IMR-90 (cell line): ENCODE measurements around the gene STAT1. TPM values are rescaled to one million over a fixed set of nuclear protein-coding genes. Genes with fewer than 3 reads are reported as not detected.

Experiments
- ATAC-seq: fragments of 200-7000 bp; cut with Tn5 transposase; 2 replicates; pipeline ENCODE4 v1.9.1; 2020; ENCODE audit warnings: low read depth, mild to moderate bottlenecking, moderate library complexity
- BruUV-seq: library from RNA; stranded (reverse); fragments of 400-500 nt; replicated peaks from 2 replicates; lab custom pipeline; 2021; lab: Mats Ljungman, UMichigan
- CTCF ChIA-PET: fragments of 300-600 bp; formaldehyde crosslinking; extraction: SDS; loops from one replicate; lab custom pipeline; 2021; ENCODE audit warnings: antibody characterized with exemption; lab: Yijun Ruan, JAX
- POLR2A ChIA-PET: fragments of 300-600 bp; sonication (Branson Sonifier 250); formaldehyde crosslinking; loops from one replicate; lab custom pipeline; 2022; ENCODE audit warnings: antibody characterized with exemption; ENCODE audit not compliant: unreplicated experiment; lab: Charles Lee
- DNase-seq: peaks from one replicate; pipeline ENCODE4 v3.0.0; 2013
- H2AFZ ChIP-seq: replicated peaks from 2 replicates; pipeline ENCODE3; 2013; ENCODE audit warnings: low read length, mild to moderate bottlenecking; ENCODE audit not compliant: poor library complexity
- H2AK5ac ChIP-seq: 2 replicates; pipeline ENCODE4 v1.6.1; 2013; ENCODE audit warnings: low read depth, low read length, inconsistent platforms
- H2AK9ac ChIP-seq: replicated peaks from 2 replicates; pipeline ENCODE3; 2013; ENCODE audit warnings: mild to moderate bottlenecking, low read depth, low read length, moderate library complexity; ENCODE audit not compliant: poor library complexity
- H2BK120ac ChIP-seq: 2 replicates; pipeline ENCODE4 v1.6.1; 2013; ENCODE audit warnings: low read depth, low read length, inconsistent platforms
- H2BK15ac ChIP-seq: 3 replicates; pipeline ENCODE4 v1.6.1; 2013; ENCODE audit warnings: low read depth, low read length, inconsistent platforms
- H2BK20ac ChIP-seq: 2 replicates; pipeline ENCODE4 v1.6.1; 2013; ENCODE audit warnings: low read depth, mild to moderate bottlenecking, inconsistent platforms, low read length, moderate library complexity
- H2BK5ac ChIP-seq: 2 replicates; pipeline ENCODE4 v1.6.1; 2013; ENCODE audit warnings: mild to moderate bottlenecking, low read depth, low read length, inconsistent platforms; ENCODE audit not compliant: poor library complexity, severe bottlenecking
- H3K14ac ChIP-seq: replicated peaks from 2 replicates; pipeline ENCODE4 v1.6.1; 2013; ENCODE audit warnings: low read depth, low read length, inconsistent platforms
- H3K18ac ChIP-seq: 2 replicates; pipeline ENCODE4 v1.6.1; 2013; ENCODE audit warnings: low read depth, low read length, control low read depth
- H3K23ac ChIP-seq: 2 replicates; pipeline ENCODE4 v1.6.1; 2013; ENCODE audit warnings: low read depth, low read length, inconsistent platforms
- H3K27ac ChIP-seq: 2 replicates; pipeline ENCODE4 v1.5.1; 2013; ENCODE audit warnings: mild to moderate bottlenecking, control low read depth, low read length; ENCODE audit not compliant: insufficient read depth
- H3K27me3 ChIP-seq: 2 replicates; pipeline ENCODE4 v1.6.1; 2013; ENCODE audit warnings: low read length; ENCODE audit not compliant: control insufficient read depth, insufficient read depth
- H3K36me3 ChIP-seq: 2 replicates; pipeline ENCODE4 v1.6.1; 2013; ENCODE audit warnings: low read length, mixed read lengths; ENCODE audit not compliant: control insufficient read depth, insufficient read depth
- H3K4ac ChIP-seq: 2 replicates; pipeline ENCODE4 v1.6.1; 2013; ENCODE audit warnings: low read depth, low read length, inconsistent platforms
- H3K4me1 ChIP-seq: 2 replicates; pipeline ENCODE4 v1.6.1; 2013; ENCODE audit warnings: low read length, mixed read lengths; ENCODE audit not compliant: control insufficient read depth, insufficient read depth
- H3K4me2 ChIP-seq: 2 replicates; pipeline ENCODE4 v1.6.1; 2013; ENCODE audit warnings: low read depth, mild to moderate bottlenecking, control low read depth, low read length, moderate library complexity
- H3K4me3 ChIP-seq: 2 replicates; pipeline ENCODE4 v1.5.1; 2013; ENCODE audit warnings: low read depth, mild to moderate bottlenecking, control low read depth, low read length, moderate library complexity; ENCODE audit not compliant: insufficient read depth
- H3K56ac ChIP-seq: 2 replicates; pipeline ENCODE4 v1.6.1; 2013; ENCODE audit warnings: low read length, inconsistent platforms; ENCODE audit not compliant: insufficient read depth; ENCODE audit errors: extremely low read depth
- H3K79me1 ChIP-seq, 2 experiments: 2 replicates each; pipeline ENCODE4 v1.6.1; 2013; ENCODE audit warnings: low read length in 2 of 2, inconsistent platforms in 1 of 2, low read depth in 1 of 2
- H3K9ac ChIP-seq: 2 replicates; pipeline ENCODE4 v1.6.1; 2013; ENCODE audit warnings: low read depth, low read length, control low read depth
- H3K9me1 ChIP-seq: 2 replicates; pipeline ENCODE4 v1.6.1; 2013; ENCODE audit warnings: low read length, inconsistent platforms; ENCODE audit not compliant: insufficient read depth
- H3K9me3 ChIP-seq: 2 replicates; pipeline ENCODE4 v1.6.1; 2013; ENCODE audit warnings: low read length; ENCODE audit not compliant: control insufficient read depth, insufficient read depth
- H4K20me1 ChIP-seq: 2 replicates; pipeline ENCODE4 v1.6.1; 2013; ENCODE audit warnings: low read length, inconsistent platforms; ENCODE audit not compliant: insufficient read depth
- H4K5ac ChIP-seq: 2 replicates; pipeline ENCODE4 v1.6.1; 2013; ENCODE audit warnings: mild to moderate bottlenecking, low read depth, low read length, control low read depth
- H4K8ac ChIP-seq, 2 experiments: 2 replicates each; pipeline ENCODE4 v1.6.1; 2013; ENCODE audit warnings: low read depth in 2 of 2, low read length in 2 of 2, control low read depth in 1 of 2, inconsistent platforms in 1 of 2
- H4K91ac ChIP-seq: 2 replicates; pipeline ENCODE4 v1.6.1; 2013; ENCODE audit warnings: low read depth, low read length, inconsistent platforms; ENCODE audit not compliant: insufficient read depth
- BHLHE40 ChIP-seq: fragments of 150-350 bp; IDR thresholded peaks from 2 replicates; pipeline ENCODE4 v1.6.1; 2016; ENCODE audit warnings: mild to moderate bottlenecking, low read depth, low read length
- CEBPB ChIP-seq: IDR thresholded peaks from 2 replicates; pipeline ENCODE4 v1.6.1; 2012; ENCODE audit warnings: low read depth, low read length, improper control_type of control experiment
- MAFK ChIP-seq: IDR thresholded peaks from 2 replicates; pipeline ENCODE4 v1.6.1; 2012; ENCODE audit warnings: low read depth, low read length, improper control_type of control experiment
- MAZ ChIP-seq: IDR thresholded peaks from 2 replicates; pipeline ENCODE4 v1.6.1; 2012; ENCODE audit warnings: low read depth, mild to moderate bottlenecking, low read length, improper control_type of control experiment, moderate library complexity, borderline replicate concordance
- MXI1 ChIP-seq: IDR thresholded peaks from 2 replicates; pipeline ENCODE4 v1.6.1; 2012; ENCODE audit warnings: low read depth, mild to moderate bottlenecking, low read length, moderate library complexity, borderline replicate concordance
- POLR2A ChIP-seq: IDR thresholded peaks from 2 replicates; pipeline ENCODE4 v1.6.1; 2012; ENCODE audit warnings: mild to moderate bottlenecking, low read depth, low read length
- RAD21 ChIP-seq: IDR thresholded peaks from 2 replicates; pipeline ENCODE4 v1.6.1; 2012; ENCODE audit warnings: low read length, improper control_type of control experiment
- RFX5 ChIP-seq: IDR thresholded peaks from 2 replicates; pipeline ENCODE4 v1.8.0; 2012; ENCODE audit warnings: low read depth, mild to moderate bottlenecking, low read length, moderate library complexity
- SMC3 ChIP-seq: fragments of 150-350 bp; IDR thresholded peaks from 2 replicates; pipeline ENCODE4 v1.6.1; 2016; ENCODE audit warnings: low read depth, mild to moderate bottlenecking, antibody characterized with exemption, low read length, moderate library complexity
- WGBS, 2 experiments: methylation state at CpG; one replicate each; pipeline versions ENCODE4 v1.1.5 to v1.1.7; 2013; ENCODE audit warnings: missing lambda C conversion rate in 2 of 2; ENCODE audit not compliant: insufficient read length in 1 of 2; ENCODE audit errors: extremely low coverage in 2 of 2; 5-methylcytosine and 5-hydroxymethylcytosine counted together
- dilution Hi-C: fragments of 300-500 bp; cut with HindIII; formaldehyde crosslinking; loops from one replicate; pipeline ENCODE4 v1.14.3; 2018; ENCODE audit warnings: low sequenced_read_pairs; ENCODE audit not compliant: unreplicated experiment
- in situ Hi-C: fragments of 300-500 bp; cut with MboI; formaldehyde crosslinking; loops from 3 replicates; pipeline ENCODE4 v1.14.3; 2019; ENCODE audit warnings: low sequenced_read_pairs, inconsistent platforms, mixed read lengths
- intact Hi-C: fragments of 100-400 bp; cut with micrococcal nuclease; formaldehyde crosslinking; loops from 2 replicates; pipeline ENCODE4 v1.10.0; 2022
- polyA plus RNA-seq, 3 experiments: library from polyadenylated mRNA; depleted of rRNA; stranded (reverse); fragments of >200 nt; gene quantifications; 2 replicates each; pipeline ENCODE4 v1.2.3, GENCODE V29; 2012; ENCODE audit warnings: low replicate concordance in 1 of 3
- total RNA-seq: library from RNA; depleted of rRNA; stranded (reverse); fragments of >200 nt; gene quantifications from 2 replicates; pipeline ENCODE4 v1.2.3, GENCODE V29; 2012
- TF ChIP-seq, protein P1 (sequence below): fragments of 150-350 bp; IDR thresholded peaks from 2 replicates; pipeline ENCODE4 v1.6.1; 2017; ENCODE audit warnings: mild to moderate bottlenecking, antibody characterized with exemption, low read length, low read depth
- TF ChIP-seq, protein P2 (sequence below): fragments of 150-350 bp; IDR thresholded peaks from 2 replicates; pipeline ENCODE4 v1.6.1; 2016; ENCODE audit warnings: low read depth, mild to moderate bottlenecking, low read length, moderate library complexity, borderline replicate concordance

Gene STAT1
- total and polyA plus RNA-seq, 2 of the 4 experiments (the other 2 are of a cell fraction): 43.2 to 67.9 TPM

DNA sequence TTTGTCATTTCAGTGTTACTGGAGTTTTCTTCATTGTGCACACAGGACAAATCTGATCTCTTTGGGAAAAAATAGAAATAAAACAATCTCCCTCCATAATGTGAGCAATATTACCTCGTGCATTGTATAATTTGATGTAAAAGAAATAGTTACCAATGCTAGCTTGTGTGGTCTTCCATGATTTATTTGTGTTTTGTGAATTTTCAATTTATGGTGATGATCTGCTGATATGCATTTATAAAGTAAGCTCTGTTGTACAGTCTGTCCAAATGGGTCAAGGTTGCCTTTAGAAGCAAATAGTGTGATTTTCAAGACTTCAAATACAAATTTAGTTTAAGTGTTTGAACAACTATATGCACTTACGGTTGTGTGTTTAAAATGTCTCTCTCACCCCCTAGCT lies 50.9 kb downstream of the STAT1 start:
- no peak for DNase-seq
- Histone ChIP-seq H3K14ac (no peak overlapping the region), H2AK9ac (no peak overlapping the region), H3K9ac (no peak overlapping the region), H3K9me3 (no peaks in the 10 kb centered on the region), H3K56ac (no peak overlapping the region), H3K4me3 (no peak overlapping the region), H3K27ac (no peak overlapping the region), H2BK5ac (no peak overlapping the region), H3K9me1 (0 out of 2 replicates have a peak, but pooled peaks cover 3% of the 10 kb centered on the region), H3K27me3 (no peaks in the 10 kb centered on the region), H2BK15ac (no peak overlapping the region), H4K20me1 (no peaks in the 10 kb centered on the region), H3K79me1 (0 out of 4 replicates have a peak, but pooled peaks cover 0 to 3% of the 10 kb centered on the region in 2 experiments), H3K36me3 (peaks cover 19% of the 10 kb centered on the region), H2AFZ (no peak overlapping the region), H3K4me1 (no peaks in the 10 kb centered on the region), H4K5ac (no peak overlapping the region), H3K4ac (no peak overlapping the region), H4K91ac (no peak overlapping the region), H2BK20ac (no peak overlapping the region), H2BK120ac (no peak overlapping the region), H3K18ac (no peak overlapping the region), H2AK5ac (no peak overlapping the region), H4K8ac (no peak overlapping the region), H3K23ac (no peak overlapping the region), H3K4me2 (no peak overlapping the region)
- ChIA-PET CTCF (interaction anchor here (1.2 kb wide), 1 partner anchor 74 kb away, joined by 3 read pairs; no protein-coding TSS in a partner anchor), POLR2A (no interaction called here)
- in situ Hi-C loops: no loop called here
- intact Hi-C loops: no loop called here
- TF ChIP-seq CEBPB (no peak), MAFK (no peak), MXI1 (no peak), MAZ (no peak), RFX5 (no peak), POLR2A (no peak), SMC3 (no peak), BHLHE40 (no peak), RAD21 (no peak)
- TF ChIP-seq, protein P1, sequence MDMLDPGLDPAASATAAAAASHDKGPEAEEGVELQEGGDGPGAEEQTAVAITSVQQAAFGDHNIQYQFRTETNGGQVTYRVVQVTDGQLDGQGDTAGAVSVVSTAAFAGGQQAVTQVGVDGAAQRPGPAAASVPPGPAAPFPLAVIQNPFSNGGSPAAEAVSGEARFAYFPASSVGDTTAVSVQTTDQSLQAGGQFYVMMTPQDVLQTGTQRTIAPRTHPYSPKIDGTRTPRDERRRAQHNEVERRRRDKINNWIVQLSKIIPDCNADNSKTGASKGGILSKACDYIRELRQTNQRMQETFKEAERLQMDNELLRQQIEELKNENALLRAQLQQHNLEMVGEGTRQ: no peak
- TF ChIP-seq, protein P2, sequence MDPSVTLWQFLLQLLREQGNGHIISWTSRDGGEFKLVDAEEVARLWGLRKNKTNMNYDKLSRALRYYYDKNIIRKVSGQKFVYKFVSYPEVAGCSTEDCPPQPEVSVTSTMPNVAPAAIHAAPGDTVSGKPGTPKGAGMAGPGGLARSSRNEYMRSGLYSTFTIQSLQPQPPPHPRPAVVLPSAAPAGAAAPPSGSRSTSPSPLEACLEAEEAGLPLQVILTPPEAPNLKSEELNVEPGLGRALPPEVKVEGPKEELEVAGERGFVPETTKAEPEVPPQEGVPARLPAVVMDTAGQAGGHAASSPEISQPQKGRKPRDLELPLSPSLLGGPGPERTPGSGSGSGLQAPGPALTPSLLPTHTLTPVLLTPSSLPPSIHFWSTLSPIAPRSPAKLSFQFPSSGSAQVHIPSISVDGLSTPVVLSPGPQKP: no peak
- dilution Hi-C loops: no loop called here
- no TSS peak for BruUV-seq
- no CpG with 5 or more reads among the region's 2 CpGs for WGBS, 2 experiments
- ATAC-seq: no peak
